Mesenchymal stem cell (in vitro differentiated cells and primary cell): ENCODE measurements around the gene SMC3.
"Not testable (repeated sequence)": the region's sequence is repeated elsewhere in the genome, so short reads cannot be mapped to it uniquely, and the experiment has no call there.

Experiments used
- DNase-seq: peaks from one replicate; pipeline ENCODE4 v3.0.0-alpha.2; 2013
- H2AFZ ChIP-seq: one replicate; pipeline ENCODE4 v1.6.1; 2013; ENCODE audit warnings: low read depth, mild to moderate bottlenecking, control low read depth, inconsistent platforms, low read length, moderate library complexity
- H2AK5ac ChIP-seq: 2 replicates; pipeline ENCODE4 v1.6.1; 2013; ENCODE audit warnings: low read length, moderate library complexity, mild to moderate bottlenecking, inconsistent platforms; ENCODE audit not compliant: severe bottlenecking
- H2BK120ac ChIP-seq: one replicate; pipeline ENCODE4 v1.6.1; 2013; ENCODE audit warnings: low read depth, mild to moderate bottlenecking, inconsistent platforms, low read length, moderate library complexity
- H2BK12ac ChIP-seq, 2 experiments: one replicate each; pipeline ENCODE4 v1.6.1; 2013; ENCODE audit warnings: inconsistent platforms in 2 of 2, low read length in 2 of 2, mild to moderate bottlenecking in 2 of 2, moderate library complexity in 2 of 2, control low read depth in 1 of 2
- H2BK15ac ChIP-seq: one replicate; pipeline ENCODE4 v1.6.1; 2013; ENCODE audit warnings: mild to moderate bottlenecking, low read depth, inconsistent platforms; ENCODE audit not compliant: poor library complexity, severe bottlenecking
- H2BK5ac ChIP-seq: 2 replicates; pipeline ENCODE4 v1.6.1; 2013; ENCODE audit warnings: low read depth, mild to moderate bottlenecking, low read length, control low read depth, inconsistent platforms; ENCODE audit not compliant: poor library complexity, severe bottlenecking
- H3K14ac ChIP-seq, 2 experiments: one replicate each; pipeline ENCODE4 v1.6.1; 2013; ENCODE audit warnings: inconsistent platforms in 2 of 2, low read length in 2 of 2, control low read depth in 1 of 2, mild to moderate bottlenecking in 1 of 2, moderate library complexity in 1 of 2
- H3K18ac ChIP-seq, 2 experiments: one replicate each; pipeline ENCODE4 v1.6.1; 2013; ENCODE audit warnings: inconsistent platforms in 2 of 2, low read length in 2 of 2, control low read depth in 1 of 2, low read depth in 1 of 2, mild to moderate bottlenecking in 1 of 2
- H3K23ac ChIP-seq, 2 experiments: one replicate each; pipeline ENCODE4 v1.6.1; 2013; ENCODE audit warnings: inconsistent platforms in 2 of 2, low read length in 2 of 2, mild to moderate bottlenecking in 2 of 2, moderate library complexity in 2 of 2, control low read depth in 1 of 2
- H3K27ac ChIP-seq: 2 replicates; pipeline ENCODE4 v1.5.1; 2013; ENCODE audit warnings: mild to moderate bottlenecking, moderate library complexity, low read length, control low read depth, inconsistent platforms; ENCODE audit not compliant: poor library complexity, severe bottlenecking
- H3K27me3 ChIP-seq, 2 experiments: 2 replicates each; pipeline versions ENCODE4 v1.6.1 to v1.7.0; 2013; ENCODE audit warnings: low read length in 2 of 2, mild to moderate bottlenecking in 2 of 2, moderate library complexity in 2 of 2, control low read depth in 1 of 2, inconsistent platforms in 1 of 2; ENCODE audit not compliant: control insufficient read depth in 1 of 2, insufficient read depth in 1 of 2
- H3K36me3 ChIP-seq, 2 experiments: 2 replicates each; pipeline versions ENCODE4 v1.6.1 to v1.7.0; 2013; ENCODE audit warnings: low read length in 2 of 2, control low read depth in 1 of 2, inconsistent platforms in 1 of 2, low read depth in 1 of 2, mild to moderate bottlenecking in 1 of 2; ENCODE audit not compliant: insufficient read depth in 2 of 2, control insufficient read depth in 1 of 2
- H3K4ac ChIP-seq, 2 experiments: one replicate each; pipeline ENCODE4 v1.6.1; 2013; ENCODE audit warnings: inconsistent platforms in 2 of 2, low read length in 2 of 2, mild to moderate bottlenecking in 2 of 2, moderate library complexity in 2 of 2, control low read depth in 1 of 2, low read depth in 1 of 2
- H3K4me1 ChIP-seq: 2 replicates; pipeline ENCODE4 v1.6.1; 2013; ENCODE audit warnings: low read depth, low read length, control low read depth; ENCODE audit not compliant: control insufficient read depth, insufficient read depth
- H3K4me2 ChIP-seq: 2 replicates; pipeline ENCODE4 v1.6.1; 2013; ENCODE audit warnings: low read length, mild to moderate bottlenecking, inconsistent platforms; ENCODE audit not compliant: poor library complexity, severe bottlenecking
- H3K4me3 ChIP-seq, 2 experiments: 2 replicates each; pipeline versions ENCODE4 v1.5.1 to v1.7.0; 2013; ENCODE audit warnings: low read length in 2 of 2, mild to moderate bottlenecking in 2 of 2, control low read depth in 1 of 2, low read depth in 1 of 2; ENCODE audit not compliant: insufficient read depth in 1 of 2
- H3K79me1 ChIP-seq: replicated peaks from 2 replicates; pipeline ENCODE4 v1.6.1; 2013; ENCODE audit warnings: mild to moderate bottlenecking, control low read depth, low read length, inconsistent platforms; ENCODE audit not compliant: poor library complexity, severe bottlenecking
- H3K9ac ChIP-seq: 2 replicates; pipeline ENCODE4 v1.7.0; 2013; ENCODE audit warnings: mild to moderate bottlenecking, low read length, moderate library complexity
- H3K9me3 ChIP-seq: 2 replicates; pipeline ENCODE4 v1.7.0; 2013; ENCODE audit warnings: mild to moderate bottlenecking, low read length; ENCODE audit not compliant: control insufficient read depth
- H4K8ac ChIP-seq: one replicate; pipeline ENCODE4 v1.6.1; 2013; ENCODE audit warnings: inconsistent platforms, mild to moderate bottlenecking, low read length, moderate library complexity
- H4K91ac ChIP-seq: one replicate; pipeline ENCODE4 v1.6.1; 2013; ENCODE audit warnings: mild to moderate bottlenecking, low read length, inconsistent platforms
- WGBS: methylation state at CpG from one replicate; pipeline ENCODE4 v1.1.7; 2013; ENCODE audit warnings: mixed read lengths; 5-methylcytosine and 5-hydroxymethylcytosine counted together

Gene SMC3

DNA sequence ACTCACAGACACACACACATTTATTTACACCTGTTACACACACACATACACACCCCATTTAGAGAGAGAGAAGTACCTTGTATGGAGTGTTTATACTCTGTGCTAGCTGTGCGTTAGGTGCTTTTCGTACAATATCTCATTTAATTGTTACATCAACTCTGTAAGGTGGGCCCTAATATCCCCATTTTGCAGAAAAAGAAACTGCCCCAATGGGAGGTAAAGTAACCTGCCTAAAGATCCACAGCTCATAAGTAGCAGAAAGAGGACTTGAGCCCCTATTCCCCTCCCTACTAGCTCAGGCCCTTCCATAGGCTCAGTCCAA lies 52.9 kb downstream of the SMC3 start:
- H4K8ac ChIP-seq, result no peak overlapping the region
- no peak for DNase-seq
- no peaks in the 10 kb centered on the region for H3K36me3 ChIP-seq
- H4K91ac ChIP-seq, result no peak overlapping the region
- no peaks in the 10 kb centered on the region for H3K79me1 ChIP-seq
- H3K9me3 ChIP-seq, result no peaks in the 10 kb centered on the region
- H2BK15ac ChIP-seq, result no peak overlapping the region
- H2AK5ac ChIP-seq, result no peak overlapping the region
- peaks cover 0 to 11% of the 10 kb centered on the region in 2 experiments for H3K27me3 ChIP-seq
- no peak overlapping the region for H3K4me2 ChIP-seq
- H3K27ac ChIP-seq, result no peak overlapping the region
- no peak overlapping the region for H2BK5ac ChIP-seq
- WGBS, result 96% methylated on average over 2 of the region's 2 CpGs
- no peak overlapping the region for H3K4me3 ChIP-seq
- H3K4ac ChIP-seq, result no peak overlapping the region
- H2BK12ac ChIP-seq, result no peak overlapping the region
- H2AFZ ChIP-seq, result no peak overlapping the region
- no peak overlapping the region for H3K14ac ChIP-seq
- H3K9ac ChIP-seq, result no peak overlapping the region
- no peak overlapping the region for H2BK120ac ChIP-seq
- no peak overlapping the region for H3K23ac ChIP-seq
- no peaks in the 10 kb centered on the region for H3K4me1 ChIP-seq
- H3K18ac ChIP-seq, result no peak overlapping the region

DNA sequence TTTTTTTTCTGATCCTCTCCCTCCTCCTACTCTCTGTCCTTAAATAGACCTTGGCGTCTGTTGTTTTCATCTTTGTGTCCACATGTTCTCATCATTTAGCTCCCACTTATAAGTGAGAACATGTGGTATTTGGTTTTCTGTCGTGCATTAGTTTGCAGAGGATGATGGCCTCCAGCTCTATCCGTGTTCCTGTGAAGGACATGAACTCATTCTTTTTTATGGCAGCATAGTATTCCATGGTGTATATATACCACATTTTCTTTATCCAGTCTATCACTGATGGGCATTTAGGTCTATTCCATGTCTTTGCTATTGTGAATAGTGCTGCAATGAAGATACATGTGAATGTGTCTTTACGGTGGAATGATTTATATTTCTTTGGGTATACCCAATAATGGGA lies 55.8 kb downstream of the SMC3 start:
- not testable (repeated sequence) for H3K18ac ChIP-seq, H2AFZ ChIP-seq, H2BK5ac ChIP-seq, H2BK12ac ChIP-seq, H2AK5ac ChIP-seq, H3K23ac ChIP-seq, H4K91ac ChIP-seq, H3K9ac ChIP-seq, H3K14ac ChIP-seq, H3K79me1 ChIP-seq, H2BK120ac ChIP-seq, H4K8ac ChIP-seq, H3K27ac ChIP-seq, H3K4ac ChIP-seq, H3K9me3 ChIP-seq, H3K4me2 ChIP-seq, H3K4me1 ChIP-seq, H3K4me3 ChIP-seq, DNase-seq, H3K36me3 ChIP-seq, H2BK15ac ChIP-seq
- WGBS, result 80% methylated on average over 1 of the region's 4 CpGs
- H3K27me3 ChIP-seq, result peaks cover 0 to 14% of the 10 kb centered on the region in 2 experiments

DNA sequence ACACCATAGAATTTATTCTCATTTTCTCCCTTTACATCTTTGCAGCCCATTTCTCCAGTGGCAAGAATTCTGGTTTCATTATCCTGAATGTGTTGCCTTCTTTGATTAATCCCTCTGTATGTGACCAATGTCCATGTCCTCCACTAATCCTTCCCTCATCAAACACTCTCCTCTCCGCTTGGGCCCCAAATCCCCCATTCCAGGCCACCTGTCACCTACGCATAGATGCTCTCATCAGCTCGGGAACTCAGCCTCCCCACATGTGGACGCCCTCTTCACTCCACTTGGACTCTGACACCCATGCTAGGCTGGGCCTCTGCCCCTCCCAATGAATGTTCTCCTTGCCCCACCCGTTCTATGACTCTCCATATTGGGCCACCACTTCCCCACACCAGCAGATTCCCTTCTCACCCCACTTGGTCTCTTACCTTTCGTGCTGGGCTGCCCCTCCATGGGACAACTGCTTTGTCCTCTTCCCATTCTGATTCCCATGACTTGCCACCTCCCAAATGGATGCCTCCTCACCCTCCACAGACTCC lies 57.9 kb downstream of the SMC3 start:
- Histone ChIP-seq H3K79me1 (no peaks in the 10 kb centered on the region), H4K91ac (no peak overlapping the region)

DNA sequence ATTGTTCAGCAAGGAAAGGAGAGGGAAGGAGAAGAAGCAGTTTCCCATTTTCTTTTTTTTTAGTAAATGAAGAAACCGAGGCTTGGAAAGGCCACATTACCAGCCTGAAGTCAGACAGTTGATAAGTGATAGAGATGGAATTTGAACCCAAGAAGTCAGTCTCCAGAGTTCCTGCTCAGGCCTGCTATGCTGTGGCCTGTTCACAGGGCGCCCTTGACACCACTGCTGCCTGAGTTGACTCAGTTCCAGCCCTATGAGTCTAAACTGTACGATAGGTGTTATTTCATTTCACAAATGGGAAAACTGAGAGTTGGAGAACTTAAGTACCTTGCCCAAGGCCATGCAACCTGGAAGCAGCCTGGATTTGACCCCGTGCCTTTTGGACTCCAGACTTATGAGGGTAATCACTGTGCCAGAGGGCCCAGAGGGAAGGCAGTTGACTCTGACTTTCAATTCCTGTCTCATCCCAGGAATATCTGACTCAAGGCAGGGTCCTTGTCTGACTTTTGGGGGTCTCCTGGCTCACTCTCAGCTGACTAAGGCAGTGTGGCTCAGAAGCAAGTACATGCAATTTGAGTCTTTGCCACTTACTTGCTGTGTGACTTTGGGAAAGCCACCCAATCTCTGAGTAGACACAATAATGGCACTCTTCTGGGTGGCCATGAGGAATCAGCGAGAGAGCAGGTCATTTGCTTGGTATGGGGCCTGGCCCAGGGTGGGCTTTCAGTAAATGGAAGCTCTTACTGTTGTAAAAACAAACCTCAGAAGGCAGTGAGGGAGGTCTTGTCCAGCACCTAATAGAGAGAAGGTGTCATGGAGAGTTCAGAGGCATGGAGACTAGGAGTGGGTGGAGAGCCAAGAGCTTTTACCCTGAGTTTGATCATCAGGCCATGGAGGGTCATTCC lies 58.7 kb downstream of the SMC3 start:
- Histone ChIP-seq H3K18ac (no peak overlapping the region), H2BK5ac (no peak overlapping the region), H3K4me1 (peaks cover 2% of the 10 kb centered on the region), H2BK120ac (no peak overlapping the region), H3K4me3 (no peak overlapping the region), H4K8ac (no peak overlapping the region), H3K27ac (no peak overlapping the region), H3K4me2 (no peak overlapping the region), H3K36me3 (no peaks in the 10 kb centered on the region), H2AFZ (no peak overlapping the region), H3K14ac (no peak overlapping the region), H3K27me3 (peaks cover 0 to 12% of the 10 kb centered on the region in 2 experiments), H4K91ac (no peak overlapping the region), H3K9me3 (no peaks in the 10 kb centered on the region), H2BK15ac (no peak overlapping the region), H3K79me1 (no peaks in the 10 kb centered on the region), H3K23ac (no peak overlapping the region), H3K9ac (no peak overlapping the region), H2AK5ac (no peak overlapping the region), H2BK12ac (no peak overlapping the region), H3K4ac (no peak overlapping the region)
- no peak for DNase-seq
- 88% methylated on average over 5 of the region's 5 CpGs for WGBS

More for the DNA sequence above, 57.9 kb downstream of the SMC3 start:
- WGBS, result 94% methylated on average over 6 of the region's 6 CpGs
- no peak overlapping the region for H2BK5ac ChIP-seq
- H3K27ac ChIP-seq, result no peak overlapping the region
- H3K23ac ChIP-seq, result no peak overlapping the region
- no peak overlapping the region for H3K4ac ChIP-seq
- H2AFZ ChIP-seq, result no peak overlapping the region
- H3K9me3 ChIP-seq, result no peaks in the 10 kb centered on the region
- peaks cover 0 to 12% of the 10 kb centered on the region in 2 experiments for H3K27me3 ChIP-seq
- H3K4me1 ChIP-seq, result peaks cover 2% of the 10 kb centered on the region
- no peak overlapping the region for H3K4me3 ChIP-seq
- H3K4me2 ChIP-seq, result no peak overlapping the region
- no peak for DNase-seq
- H3K36me3 ChIP-seq, result no peaks in the 10 kb centered on the region
- H2BK120ac ChIP-seq, result no peak overlapping the region
- H3K9ac ChIP-seq, result no peak overlapping the region
- no peak overlapping the region for H2BK12ac ChIP-seq
- H2AK5ac ChIP-seq, result no peak overlapping the region
- no peak overlapping the region for H3K14ac ChIP-seq
- no peak overlapping the region for H2BK15ac ChIP-seq
- no peak overlapping the region for H3K18ac ChIP-seq
- no peak overlapping the region for H4K8ac ChIP-seq
